Loucy (cell line): Measurements from ENCODE around the gene IGSF3.
"Not testable (repeated sequence)": the region's sequence is repeated elsewhere in the genome, so short reads cannot be mapped to it uniquely, and the experiment has no call there.

Source experiments
- EZH2phosphoT487 ChIP-seq: fragments of 200-600 bp; IDR thresholded peaks from 2 replicates; pipeline ENCODE4 v1.6.1; 2018; ENCODE audit warnings: antibody characterized with exemption, mild to moderate bottlenecking, moderate library complexity, borderline replicate concordance
- TF ChIP-seq, protein P1 (sequence below): fragments of 200-600 bp; sonication (generic); conservative IDR thresholded peaks from 2 replicates; pipeline ENCODE4 v1.5.1; 2014; ENCODE audit warnings: mild to moderate bottlenecking, antibody characterized with exemption, low read length

DNA sequence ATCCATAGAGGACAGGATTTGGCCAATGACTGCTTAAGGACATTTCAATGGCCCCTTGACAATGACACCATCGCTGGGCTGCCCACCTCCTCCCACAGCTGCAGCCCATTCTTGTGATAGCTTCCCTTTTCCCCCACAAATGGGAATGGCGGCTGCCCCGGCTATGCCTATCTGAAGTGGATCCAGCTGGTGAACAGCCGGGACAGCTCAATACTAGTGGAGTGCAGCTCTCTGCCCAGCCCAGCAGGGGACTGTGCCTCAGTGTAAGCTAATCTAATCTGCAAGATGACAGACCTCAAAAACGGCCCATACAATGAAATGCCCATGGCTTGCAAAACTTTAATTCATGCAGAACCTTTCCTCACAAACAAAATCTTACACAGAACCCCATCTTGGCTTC lies 49.7 kb downstream of the IGSF3 start:
- TF ChIP-seq, protein P1, sequence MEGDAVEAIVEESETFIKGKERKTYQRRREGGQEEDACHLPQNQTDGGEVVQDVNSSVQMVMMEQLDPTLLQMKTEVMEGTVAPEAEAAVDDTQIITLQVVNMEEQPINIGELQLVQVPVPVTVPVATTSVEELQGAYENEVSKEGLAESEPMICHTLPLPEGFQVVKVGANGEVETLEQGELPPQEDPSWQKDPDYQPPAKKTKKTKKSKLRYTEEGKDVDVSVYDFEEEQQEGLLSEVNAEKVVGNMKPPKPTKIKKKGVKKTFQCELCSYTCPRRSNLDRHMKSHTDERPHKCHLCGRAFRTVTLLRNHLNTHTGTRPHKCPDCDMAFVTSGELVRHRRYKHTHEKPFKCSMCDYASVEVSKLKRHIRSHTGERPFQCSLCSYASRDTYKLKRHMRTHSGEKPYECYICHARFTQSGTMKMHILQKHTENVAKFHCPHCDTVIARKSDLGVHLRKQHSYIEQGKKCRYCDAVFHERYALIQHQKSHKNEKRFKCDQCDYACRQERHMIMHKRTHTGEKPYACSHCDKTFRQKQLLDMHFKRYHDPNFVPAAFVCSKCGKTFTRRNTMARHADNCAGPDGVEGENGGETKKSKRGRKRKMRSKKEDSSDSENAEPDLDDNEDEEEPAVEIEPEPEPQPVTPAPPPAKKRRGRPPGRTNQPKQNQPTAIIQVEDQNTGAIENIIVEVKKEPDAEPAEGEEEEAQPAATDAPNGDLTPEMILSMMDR, result not testable (repeated sequence)
- TF ChIP-seq EZH2phosphoT487, result not testable (repeated sequence)
